HG03196 (cell line): Measurements from ENCODE around the gene ARHGEF38.

Experiments
- ATAC-seq: cut with Tn5 transposase; IDR thresholded peaks from one replicate; pipeline ENCODE4 v1.9.1; 2021; ENCODE audit not compliant: unreplicated experiment

Gene ARHGEF38

DNA sequence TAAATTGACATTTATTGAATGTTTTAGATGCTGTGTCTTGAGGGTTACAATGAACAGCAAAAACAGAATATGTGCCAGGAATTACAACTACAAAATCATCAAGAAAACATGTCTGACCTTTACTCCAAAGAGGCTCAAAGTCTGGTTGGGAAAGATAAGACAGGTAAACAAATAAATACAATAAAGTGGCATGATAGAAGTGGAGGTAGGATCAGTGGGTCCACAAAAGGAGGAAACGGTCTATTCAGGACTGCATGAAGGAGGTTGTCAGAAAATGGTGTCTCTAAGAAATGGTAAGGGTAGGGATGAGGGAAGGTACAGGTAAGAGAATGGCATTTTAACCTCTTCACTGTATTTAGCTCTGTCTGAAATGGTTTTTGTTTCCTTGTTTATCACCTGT is 3.8 kb downstream of the ARHGEF38 start:
- ATAC-seq, result no peak

DNA sequence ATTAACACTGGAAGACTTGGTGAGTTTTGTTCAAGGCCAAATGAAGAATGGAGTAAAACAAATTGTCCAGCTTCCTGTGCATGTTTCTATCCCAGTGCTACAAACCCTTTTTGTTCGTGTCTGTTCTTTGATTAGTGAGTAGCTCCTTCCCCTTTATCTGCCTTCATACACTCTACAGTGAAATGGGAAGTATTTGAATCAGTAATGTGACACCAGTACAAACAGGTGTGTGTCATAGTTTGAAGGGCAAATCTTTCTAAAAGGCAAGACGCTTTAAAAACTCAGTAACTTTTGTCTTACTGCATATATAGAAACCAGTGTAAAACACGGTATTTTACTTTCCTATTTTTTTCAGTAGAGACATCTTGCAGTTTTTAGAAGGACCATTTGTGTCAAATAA is 5.9 kb downstream of the ARHGEF38 start:
- ATAC-seq, result no peak

DNA sequence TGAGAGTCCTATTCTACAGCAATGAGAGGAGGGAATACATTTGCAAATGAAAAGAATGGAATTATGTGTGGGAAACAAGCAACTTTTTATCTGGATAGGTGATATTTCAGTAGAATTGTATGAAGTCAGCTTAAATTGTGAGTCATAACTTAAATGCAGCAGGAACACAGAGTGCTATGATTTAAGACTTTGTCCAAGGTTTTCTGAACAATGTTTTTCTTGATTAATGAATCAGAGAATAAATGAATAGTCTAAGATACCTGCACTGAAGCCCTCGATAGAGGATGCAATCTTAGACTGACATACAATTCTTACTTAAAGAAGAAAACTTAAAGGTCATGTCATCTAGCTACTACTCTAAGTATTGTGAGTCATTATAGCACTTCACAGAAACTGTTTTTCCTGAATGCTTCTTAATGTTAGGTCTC is 8.0 kb downstream of the ARHGEF38 start:
- ATAC-seq, result no peak

DNA sequence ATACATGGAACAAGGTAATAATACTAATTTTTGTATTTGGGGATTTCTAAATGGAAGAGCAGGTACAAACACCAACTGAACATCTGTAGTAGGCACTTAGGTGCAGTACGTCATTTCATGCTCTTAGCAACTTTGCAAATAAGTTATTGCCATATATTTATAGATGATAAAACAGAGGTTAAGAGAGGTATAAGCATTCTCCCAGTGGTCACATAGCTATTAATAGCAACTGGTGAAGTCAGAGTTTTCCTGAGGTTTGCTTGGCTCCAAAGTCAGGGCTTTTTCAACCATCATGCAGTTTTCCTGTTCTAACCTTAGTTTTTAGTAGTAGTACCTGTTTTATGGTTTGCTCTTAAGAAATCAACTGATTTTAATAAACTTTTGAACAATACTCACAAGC is 10.9 kb downstream of the ARHGEF38 start:
- ATAC-seq, result no peak

DNA sequence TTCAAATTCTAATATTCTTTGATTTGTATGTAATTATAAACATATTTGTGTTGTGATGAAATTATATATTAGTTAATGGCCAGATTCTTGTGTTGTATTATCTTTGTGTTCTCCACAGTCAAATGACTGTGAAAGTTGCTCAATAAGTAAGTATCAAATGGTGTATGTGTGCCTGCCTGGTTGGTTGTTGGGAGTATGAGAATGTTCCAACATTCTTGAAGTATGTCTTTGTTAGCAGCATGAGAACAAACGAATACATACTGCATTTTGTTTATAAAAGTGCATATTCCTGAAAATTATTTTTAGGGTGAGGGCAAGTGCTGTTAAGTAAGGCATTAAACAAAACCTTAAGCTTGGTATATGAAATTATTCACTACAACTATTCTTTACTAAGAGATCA is 16.2 kb downstream of the ARHGEF38 start:
- no peak for ATAC-seq

DNA sequence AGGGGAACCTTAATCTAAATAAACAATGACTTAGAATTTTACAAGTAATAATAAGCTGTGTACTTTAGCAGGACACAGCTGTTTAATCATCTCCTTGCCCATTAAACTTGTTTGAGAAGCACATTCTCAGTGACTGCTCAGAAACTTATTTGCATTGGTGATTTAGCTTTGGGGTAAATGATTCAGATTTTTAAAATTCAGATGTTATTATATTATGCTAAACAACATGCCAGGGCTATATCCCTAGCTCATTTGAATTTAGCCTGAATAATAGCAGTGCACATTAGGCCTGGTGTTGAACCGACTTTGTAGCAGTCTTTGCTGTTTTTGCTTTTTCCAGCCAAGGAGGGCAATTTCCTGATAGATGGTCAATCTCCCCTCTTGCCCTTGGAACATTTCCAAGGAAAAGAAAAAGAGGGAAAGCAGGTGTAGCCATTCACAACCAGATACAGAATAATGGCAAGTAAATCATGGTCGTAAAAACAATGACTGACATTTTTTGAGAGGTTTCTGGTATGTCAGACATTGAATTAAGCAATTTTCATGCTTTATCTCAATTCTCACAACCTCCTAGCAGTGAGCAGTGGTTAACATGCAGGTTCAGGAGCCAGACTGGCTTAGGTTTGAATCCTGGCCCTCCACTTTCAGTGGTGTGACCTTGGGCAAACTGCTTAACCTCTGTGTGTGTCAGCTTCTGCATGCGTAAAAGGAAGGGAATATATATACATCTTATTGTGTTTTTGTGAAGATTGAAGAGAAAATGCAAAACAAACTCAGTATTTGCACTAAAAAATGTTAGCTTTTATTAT is 16.8 kb downstream of the ARHGEF38 start:
- ATAC-seq, result no peak

DNA sequence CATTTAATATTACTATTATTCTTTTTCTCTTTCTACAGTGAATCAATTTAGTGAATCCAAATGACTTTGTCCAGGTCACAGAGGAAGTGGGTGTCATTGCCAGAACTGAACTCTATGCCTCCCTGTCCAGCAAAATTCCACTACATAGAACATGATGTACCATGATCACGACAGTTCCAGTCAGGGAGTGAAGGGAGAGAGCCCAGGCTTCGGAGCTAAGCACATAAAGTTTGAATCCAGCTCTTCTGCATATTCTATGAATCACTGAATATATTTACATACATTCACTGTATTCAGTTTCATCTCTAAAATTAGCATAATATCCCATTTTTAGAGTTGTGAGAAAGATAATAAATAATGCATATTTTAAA is 17.4 kb downstream of the ARHGEF38 start:
- no peak for ATAC-seq

DNA sequence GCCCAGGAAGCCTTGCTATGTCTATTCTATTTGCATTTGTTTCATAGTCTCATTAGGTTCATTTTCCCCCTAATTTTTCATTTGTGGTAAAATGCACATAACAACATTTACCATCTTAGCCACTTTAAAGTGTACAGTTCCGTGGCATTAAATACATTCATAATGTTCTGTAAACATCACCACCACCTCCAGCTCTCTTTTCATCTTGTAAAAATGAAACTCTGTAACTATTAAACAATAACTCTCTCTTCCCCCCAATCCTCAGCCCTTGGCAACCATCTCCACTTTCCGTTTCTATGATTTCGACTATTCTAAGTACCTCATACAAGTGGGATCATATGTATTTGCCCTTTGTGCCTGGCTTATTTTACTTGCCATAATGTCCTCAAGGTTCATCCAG is 19.9 kb downstream of the ARHGEF38 start:
- ATAC-seq, result no peak

DNA sequence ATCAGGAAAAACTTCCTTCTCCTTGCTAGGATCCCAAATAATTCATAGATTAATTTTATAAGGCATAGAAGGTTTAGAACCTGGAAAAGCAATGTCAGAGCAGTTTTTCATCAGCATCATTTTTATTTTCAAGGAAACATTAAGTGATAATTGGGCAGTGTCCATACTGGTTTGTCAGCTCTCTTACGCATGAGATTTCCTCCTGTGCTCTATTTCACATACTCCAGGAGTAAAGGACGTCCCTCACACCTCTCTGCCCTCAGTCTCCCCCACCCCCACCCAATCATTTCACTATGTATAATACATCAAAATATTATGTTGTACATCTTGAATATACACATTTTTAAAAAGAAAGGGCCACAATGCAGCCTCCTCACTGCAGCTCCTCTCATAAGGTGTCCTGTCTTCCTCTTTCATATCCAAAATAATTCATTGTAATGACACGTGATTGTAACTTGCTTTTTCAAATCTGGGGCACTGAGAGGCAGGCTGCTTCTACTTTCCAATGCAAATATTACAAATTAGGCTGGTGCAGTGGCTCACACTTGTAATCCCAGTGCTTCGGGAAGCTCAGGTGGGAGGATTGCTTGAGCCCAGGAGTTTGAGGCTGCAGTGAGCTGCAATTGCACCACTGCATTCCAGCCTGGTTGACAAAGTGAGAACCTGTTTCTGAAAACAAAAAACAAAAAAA is 34.4 kb downstream of the ARHGEF38 start:
- no peak for ATAC-seq

DNA sequence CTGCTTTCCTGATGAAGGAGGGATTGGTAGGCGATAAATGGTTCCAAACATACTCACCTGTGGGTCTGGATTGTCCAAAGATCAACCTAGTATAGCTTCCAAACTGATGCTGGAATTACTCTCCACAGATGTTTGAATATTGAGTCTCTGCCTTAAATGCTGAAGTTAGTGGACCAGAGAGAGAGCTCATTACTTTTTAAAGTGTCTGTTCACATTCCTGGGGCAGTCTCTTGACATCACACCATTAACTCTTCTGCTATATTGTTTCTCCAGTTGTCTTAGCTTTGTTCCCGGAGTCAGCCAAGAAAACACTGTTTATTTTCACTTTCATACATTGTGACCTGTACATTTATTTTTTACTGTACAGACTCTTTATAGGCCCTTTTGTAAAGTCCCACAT is 35.4 kb downstream of the ARHGEF38 start:
- ATAC-seq, result no peak

DNA sequence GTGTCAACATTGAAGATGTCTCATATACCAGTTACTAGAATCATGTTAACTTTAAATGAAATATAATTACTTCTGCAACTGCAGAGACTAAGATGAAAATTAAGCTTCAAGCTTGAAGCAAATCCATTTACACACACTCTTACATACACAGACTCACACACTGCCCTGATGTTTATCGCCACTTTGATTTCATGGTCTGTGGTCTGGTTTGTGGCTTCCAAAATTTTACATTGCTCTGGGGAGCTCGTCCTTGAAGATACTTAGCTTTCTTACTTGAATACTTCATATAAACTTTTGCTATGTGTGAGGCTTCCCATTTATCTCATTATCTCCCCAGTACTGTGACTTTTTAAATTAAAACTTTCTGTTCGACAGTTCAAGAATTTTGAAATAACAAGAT is 35.8 kb downstream of the ARHGEF38 start:
- no peak for ATAC-seq

DNA sequence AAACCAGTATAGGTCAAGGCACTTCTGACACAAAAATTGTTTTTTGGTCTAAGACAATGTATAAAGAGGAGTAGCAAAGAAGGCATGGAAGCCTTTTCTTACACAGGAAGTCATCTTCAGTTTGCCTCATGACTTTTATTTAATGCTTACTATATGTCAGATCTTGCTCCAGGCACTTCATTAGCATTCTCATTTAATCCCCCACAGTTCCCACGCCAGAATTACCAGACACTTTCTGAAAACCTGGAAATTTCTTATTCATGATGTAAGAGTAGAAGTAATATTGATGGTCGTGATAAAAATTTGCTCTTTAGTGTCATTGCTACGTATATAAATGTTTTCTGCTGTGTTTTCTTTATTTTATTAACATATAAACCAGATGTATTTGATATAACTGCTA is 39.2 kb downstream of the ARHGEF38 start:
- no peak for ATAC-seq

DNA sequence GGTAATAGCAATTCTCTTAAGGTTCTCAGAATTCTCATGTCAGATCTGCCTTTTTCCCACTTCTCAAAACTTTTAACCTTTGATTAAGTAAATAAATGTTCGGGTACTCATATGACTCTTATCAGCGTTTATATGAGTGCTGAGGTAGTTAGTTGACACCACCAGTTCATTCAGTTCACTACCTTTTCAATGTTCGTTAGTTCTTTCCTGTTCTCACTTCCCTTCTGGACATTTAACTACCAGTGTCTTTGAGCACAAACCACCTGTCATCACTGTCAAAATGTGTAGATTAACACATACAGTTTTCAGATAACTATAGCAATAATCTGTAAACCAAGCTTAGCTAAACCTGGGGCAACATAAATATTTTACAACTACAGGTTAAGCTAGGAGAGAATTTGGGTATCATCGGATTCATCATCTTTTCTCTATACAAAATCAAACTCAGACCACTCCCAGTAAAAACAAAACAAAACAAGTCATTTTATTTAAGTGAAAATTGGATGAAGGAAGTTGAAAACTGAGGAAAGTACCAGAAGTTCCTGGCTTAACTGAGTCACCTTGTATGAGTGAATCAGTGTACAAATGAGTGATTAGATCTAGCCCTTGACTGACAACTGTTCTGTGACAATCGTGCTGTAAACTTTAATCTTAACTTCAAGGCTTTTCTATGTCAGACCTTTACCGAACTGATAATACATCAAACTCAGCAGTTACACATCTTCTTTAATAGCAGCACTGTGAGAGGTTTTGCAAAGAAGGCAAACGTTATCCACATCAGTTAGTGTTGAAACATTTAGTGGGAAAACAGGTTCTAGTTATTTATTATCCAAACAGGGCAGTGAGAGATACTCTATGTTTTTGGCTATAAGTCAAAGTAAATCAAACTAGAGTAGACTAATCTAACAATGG is 41.9 kb downstream of the ARHGEF38 start:
- peak; percentile 92 for ATAC-seq

DNA sequence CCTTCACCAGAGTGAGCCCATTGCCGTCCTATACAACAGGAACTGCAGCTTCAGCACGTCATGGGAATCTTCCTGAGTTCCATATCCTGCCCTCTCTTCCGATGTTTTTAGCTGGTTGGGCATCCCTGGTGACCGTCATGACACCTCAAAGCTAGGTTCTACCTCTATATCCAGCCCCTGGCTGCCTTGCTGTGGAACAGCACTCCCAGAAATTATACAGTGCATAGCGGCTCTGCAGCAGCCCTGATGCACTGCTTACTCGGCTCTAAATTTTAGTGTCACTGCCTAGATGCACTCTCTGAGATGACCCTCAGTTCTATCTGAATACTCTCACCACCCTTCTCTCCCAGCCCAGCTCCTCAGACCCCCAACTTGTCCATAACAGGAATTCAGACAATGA is 44.3 kb downstream of the ARHGEF38 start:
- ATAC-seq, result no peak

DNA sequence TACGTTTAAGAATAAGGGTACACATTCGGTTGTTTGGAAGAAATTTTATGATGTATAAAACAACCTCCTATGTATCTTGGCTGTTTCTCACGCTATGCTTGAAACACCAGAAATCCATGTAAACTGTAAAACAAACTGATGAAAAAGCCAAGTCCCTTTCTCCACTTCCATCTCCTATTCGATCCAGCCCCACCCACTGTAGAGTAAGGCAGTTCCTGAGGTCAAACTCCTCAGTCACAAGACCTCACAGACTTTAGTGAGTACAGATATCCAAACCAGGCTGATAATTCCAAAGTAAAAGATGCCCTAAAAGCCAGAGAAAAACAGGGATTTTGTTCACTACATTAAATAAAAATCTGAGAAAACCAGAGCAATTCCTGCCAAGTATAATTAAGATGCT is 45.6 kb downstream of the ARHGEF38 start:
- ATAC-seq, result no peak

DNA sequence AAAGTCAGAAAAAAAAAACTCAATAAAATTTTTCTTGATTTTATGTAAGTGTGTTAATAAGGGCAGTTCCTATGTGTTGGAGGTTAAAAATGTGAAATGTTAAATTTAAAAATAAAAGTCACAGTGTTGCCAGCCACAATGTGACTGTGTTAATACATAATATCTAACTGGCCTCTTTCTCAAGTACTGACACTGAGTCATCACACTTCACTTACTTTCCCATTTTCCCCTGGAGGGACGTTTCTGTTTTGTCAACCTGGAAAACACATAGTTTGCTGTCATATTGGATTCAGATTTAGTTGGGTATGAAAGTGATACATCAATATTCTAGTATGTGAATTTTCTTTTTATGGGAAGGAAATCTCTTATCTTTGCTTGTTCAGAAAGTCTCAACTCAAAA is 46.4 kb downstream of the ARHGEF38 start:
- ATAC-seq, result no peak

DNA sequence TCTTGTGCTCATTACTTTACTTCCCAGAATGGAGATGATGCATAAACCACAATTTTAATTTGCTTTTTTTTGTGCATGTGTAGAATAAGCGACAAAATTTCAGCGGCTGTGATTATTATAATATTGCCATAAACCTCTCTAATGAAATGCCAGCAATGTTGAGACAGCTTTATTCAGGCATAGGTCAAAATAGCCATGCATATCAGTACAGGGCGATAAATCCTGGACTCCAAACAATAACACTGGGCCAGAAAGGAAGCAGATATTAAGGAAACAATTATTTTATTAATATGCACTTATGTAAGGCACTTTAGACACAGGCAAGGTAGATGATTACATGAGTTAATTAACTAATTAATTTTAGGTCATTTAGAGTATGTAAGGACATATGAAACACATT is 47.1 kb downstream of the ARHGEF38 start:
- no peak for ATAC-seq

DNA sequence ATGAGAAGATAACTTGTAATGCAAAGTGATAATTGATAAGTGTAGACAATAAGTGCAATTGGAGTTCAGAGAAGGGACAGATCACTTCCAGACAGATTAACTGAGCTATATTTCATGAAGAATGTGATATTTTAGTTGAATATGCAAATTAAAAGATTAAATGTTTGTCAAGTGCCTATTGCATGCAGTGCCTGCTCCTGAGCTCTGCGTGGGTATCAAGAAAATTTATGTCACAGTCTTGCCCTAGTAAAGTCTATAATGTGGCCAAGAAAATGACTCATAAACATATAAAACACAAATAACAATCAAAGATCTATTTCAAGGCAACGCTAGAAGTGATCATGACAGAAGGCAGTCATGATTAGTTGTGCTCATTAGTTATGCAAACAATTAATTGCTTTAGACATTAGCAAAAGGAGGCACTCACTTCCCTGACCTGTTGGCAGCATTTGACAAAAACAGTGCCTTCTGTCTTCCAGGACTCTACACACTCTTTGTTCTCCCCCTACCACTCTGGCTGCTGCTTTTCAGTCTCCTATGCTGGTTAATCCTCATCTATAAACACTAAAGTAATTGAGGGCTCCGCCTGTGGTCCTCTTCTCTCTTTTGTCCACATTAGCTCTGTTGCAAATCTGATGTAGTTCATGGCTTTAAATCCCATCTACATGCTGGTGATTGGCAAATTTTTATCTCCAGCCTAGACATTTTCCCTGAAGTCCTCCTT is 47.7 kb downstream of the ARHGEF38 start:
- ATAC-seq, result no peak

DNA sequence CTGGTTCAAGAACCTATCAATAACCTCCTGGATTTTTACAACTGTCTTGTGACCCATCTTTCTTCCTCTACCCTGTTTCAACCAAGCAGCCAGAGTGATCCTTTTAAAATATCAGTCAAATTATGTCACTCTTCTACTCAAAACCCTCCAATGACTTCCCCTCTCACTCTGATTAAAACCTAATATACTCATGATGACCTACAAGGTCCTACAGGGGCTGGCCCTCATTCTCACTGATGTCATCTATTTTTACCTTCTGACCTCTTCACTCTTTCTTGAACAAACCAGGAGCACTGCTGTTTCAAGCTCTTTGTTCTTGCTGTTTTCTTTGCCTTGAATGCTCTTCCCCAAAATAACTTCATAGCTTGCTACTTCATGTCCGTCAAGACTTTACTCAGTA is 48.5 kb downstream of the ARHGEF38 start:
- ATAC-seq, result no peak

DNA sequence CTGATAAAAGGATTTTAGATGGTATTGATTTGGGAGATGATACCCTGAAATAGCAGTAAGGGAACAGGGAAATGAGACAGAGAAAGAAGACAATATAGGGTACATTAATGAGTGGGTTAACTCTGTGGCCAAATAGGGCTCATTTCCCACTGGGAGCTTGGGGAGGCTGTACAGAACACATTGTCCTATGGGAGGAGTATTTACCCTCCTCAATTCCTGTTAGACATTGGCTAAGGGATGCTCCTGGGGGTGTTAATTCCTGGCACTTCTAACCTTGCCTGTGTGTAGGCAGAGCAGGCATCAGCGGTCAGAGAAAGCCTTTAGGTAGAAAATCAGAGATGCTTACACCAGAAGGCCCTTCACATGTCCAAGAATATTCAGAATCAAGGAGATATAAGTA is 49.0 kb downstream of the ARHGEF38 start:
- ATAC-seq, result no peak

DNA sequence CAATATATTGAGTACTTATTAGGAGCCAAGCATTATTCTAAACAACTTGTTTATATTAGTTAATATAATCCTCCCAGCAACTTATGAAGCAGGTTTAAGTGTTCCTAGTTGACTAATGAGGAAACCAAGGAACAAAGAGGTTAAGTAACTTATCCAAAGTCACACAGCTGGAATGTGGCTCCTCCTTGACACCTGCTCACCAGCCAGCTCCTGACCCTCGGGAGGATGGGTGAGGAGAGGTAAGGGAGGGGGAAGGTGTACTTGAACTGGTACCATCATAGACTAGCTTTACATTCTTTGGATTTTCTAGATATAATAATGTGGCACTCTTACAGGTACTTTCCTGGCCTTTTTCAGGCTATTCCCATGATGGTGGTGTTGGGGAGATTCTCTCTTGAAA is 50.7 kb downstream of the ARHGEF38 start:
- ATAC-seq, result no peak
